CD4-positive, alpha-beta T cell treated with Interleukin-6 for 4 hours (primary cell): ENCODE results near the gene HES4.
A peak's percentile ranks its signal among the peaks of the same experiment; 100 is the strongest.
"Not testable (repeated sequence)": the region's sequence is repeated elsewhere in the genome, so short reads cannot be mapped to it uniquely, and the experiment has no call there.

ENCODE experiments used
- DNase-seq: peaks from one replicate; pipeline ENCODE4 v3.0.0-alpha.2; 2020; ENCODE audit warnings: mixed read lengths

Gene HES4

GRCh38 chr1:1033009-1033587, 33.2 kb upstream of the HES4 start:
- peak; percentile 89 for DNase-seq

- peak; percentile 13 for DNase-seq
Measured at GRCh38 chr1:1032424-1032823, 32.5 kb upstream of the HES4 start.

GRCh38 chr1:1031659-1032235, 31.9 kb upstream of the HES4 start:
- DNase-seq, result no peak

GRCh38 chr1:1030867-1031658, 31.2 kb upstream of the HES4 start:
- DNase-seq, result not testable (repeated sequence)

GRCh38 chr1:1027791-1028190, 27.9 kb upstream of the HES4 start:
- no peak for DNase-seq

- DNase-seq, result no peak
Measured at GRCh38 chr1:1026599-1027413, 26.9 kb upstream of the HES4 start.

GRCh38 chr1:1025730-1026129, 25.8 kb upstream of the HES4 start:
- DNase-seq, result no peak

GRCh38 chr1:1024771-1025699, 25.1 kb upstream of the HES4 start:
- no peak for DNase-seq

GRCh38 chr1:1024149-1024770, 24.4 kb upstream of the HES4 start:
- no peak for DNase-seq

- no peak for DNase-seq
Measured at GRCh38 chr1:1023700-1024099, 23.8 kb upstream of the HES4 start.

- no peak for DNase-seq
Measured at GRCh38 chr1:1022302-1023009, 22.6 kb upstream of the HES4 start.

- no peak for DNase-seq
Measured at GRCh38 chr1:1021920-1022259, 22.0 kb upstream of the HES4 start.

GRCh38 chr1:1021010-1021919, 21.4 kb upstream of the HES4 start:
- no peak for DNase-seq

- peak; percentile 33 for DNase-seq
Measured at GRCh38 chr1:1020415-1021009, 20.6 kb upstream of the HES4 start.

- DNase-seq, result peak; percentile 28
Measured at GRCh38 chr1:1020000-1020404, 20.1 kb upstream of the HES4 start, which contains the start of gene AGRN. Gene AGRN, plus strand, starts transcription at chr1:1020120. Its CDS starts 53 bp downstream, at chr1:1020173.

- peak; percentile 87 for DNase-seq
Measured at GRCh38 chr1:1019122-1019999, 19.5 kb upstream of the HES4 start.

- not testable (repeated sequence) for DNase-seq
Measured at GRCh38 chr1:1018321-1018685, 18.4 kb upstream of the HES4 start.
